Left colon (tissue), 2 donors: ENCODE results near the gene PLOD3. TPM values are rescaled to one million over a fixed set of nuclear protein-coding genes. Genes with fewer than 3 reads are reported as not detected.
"Not testable (repeated sequence)": the region's sequence is repeated elsewhere in the genome, so short reads cannot be mapped to it uniquely, and the experiment has no call there.

ENCODE experiments used
- ATAC-seq: fragments of 200-7000 bp; cut with Tn5 transposase; one replicate; pipeline ENCODE4 v1.9.1; 2020; ENCODE audit warnings: mild to moderate bottlenecking, moderate library complexity
- DNase-seq, 2 donors: peaks; one replicate each; pipeline ENCODE4 v3.0.0-alpha.2; 2020
- intact Hi-C, 2 donors: fragments of 100-400 bp; cut with DNase I in 1 of 2; cut with micrococcal nuclease in 1 of 2; formaldehyde crosslinking; loops; one replicate each; pipeline versions ENCODE4 v1.11.2 to v1.14.0; 2022; cut with DNase I, micrococcal nuclease
- total RNA-seq, 2 donors: library from RNA; stranded (reverse); fragmentation: NEBNext Ultra II Directional; extraction: Animal tissue kit (Norgen Biotek cat#: 25700); gene quantifications; one replicate each; pipeline ENCODE4 v1.2.1, GENCODE V29; 2021
- donor health status: DM: no; HTN: no; CAD: no.
- donor health status: DM: yes; HTN: yes; CAD: no.

Gene PLOD3
- total RNA-seq, 2 donors from 2014 or later: 81.9 to 85.9 TPM

- ATAC-seq, intact Hi-C loops: not testable (repeated sequence)
Observed at GRCh38 chr7:101199522-101199921, 17.9 kb downstream of the PLOD3 start.

GRCh38 chr7:101198476-101198875, 18.9 kb downstream of the PLOD3 start:
- intact Hi-C loops: no loop called here
- ATAC-seq (no peak), DNase-seq (no peak)

More at GRCh38 chr7:101199522-101199921, 17.9 kb downstream of the PLOD3 start:
- DNase-seq: not testable (repeated sequence)

GRCh38 chr7:101197991-101198390, 19.4 kb downstream of the PLOD3 start:
- no peak for DNase-seq
- intact Hi-C loops: no loop called here
- no peak for ATAC-seq

GRCh38 chr7:101195884-101196283, 21.5 kb downstream of the PLOD3 start:
- ATAC-seq (no peak), DNase-seq (no peak)
- intact Hi-C loops: no loop called here

- ATAC-seq: no peak
- intact Hi-C loops: no loop called here
- DNase-seq: no peak
Observed at GRCh38 chr7:101189109-101189508, 28.3 kb downstream of the PLOD3 start.

- ATAC-seq (no peak), DNase-seq (no peak)
- intact Hi-C loops: no loop called here
Observed at GRCh38 chr7:101186844-101187428, 30.4 kb downstream of the PLOD3 start.

- DNase-seq (no peak), ATAC-seq (no peak)
- intact Hi-C loops: no loop called here
Observed at GRCh38 chr7:101186194-101186593, 31.2 kb downstream of the PLOD3 start.

GRCh38 chr7:101185258-101185839, 32.0 kb downstream of the PLOD3 start:
- ATAC-seq (peak; percentile 71), DNase-seq (no peak)
- intact Hi-C loops: no loop called here

GRCh38 chr7:101180130-101180755, 37.1 kb downstream of the PLOD3 start, which contains the start of gene NAT16:
TSS of gene NAT16 (minus strand) at chr7:101180293. CDS start at chr7:101174807, 5,486 bp downstream.
- DNase-seq: no peak
- no peak for ATAC-seq
- intact Hi-C loops: no loop called here

- intact Hi-C loops: no loop called here
- DNase-seq (no peak), ATAC-seq (no peak)
Observed at GRCh38 chr7:101179713-101180112, 37.7 kb downstream of the PLOD3 start.

- DNase-seq (no peak), ATAC-seq (no peak)
- intact Hi-C loops: no loop called here
Observed at GRCh38 chr7:101179117-101179516, 38.3 kb downstream of the PLOD3 start.

- ATAC-seq: no peak
Observed at GRCh38 chr7:101177644-101178043, 39.7 kb downstream of the PLOD3 start.

GRCh38 chr7:101175664-101176063, 41.7 kb downstream of the PLOD3 start:
- DNase-seq (no peak), ATAC-seq (no peak)
- intact Hi-C loops: no loop called here

More at GRCh38 chr7:101177644-101178043, 39.7 kb downstream of the PLOD3 start:
- intact Hi-C loops: no loop called here
- DNase-seq: no peak

GRCh38 chr7:101174322-101174854, 43.0 kb downstream of the PLOD3 start:
- no peak for DNase-seq
- intact Hi-C loops: no loop called here
- ATAC-seq: no peak

- DNase-seq (peak in 1 of 2 donors; percentile 39), ATAC-seq (peak; percentile 55)
Observed at GRCh38 chr7:101173752-101174244, 43.6 kb downstream of the PLOD3 start.

GRCh38 chr7:101172854-101173751, 44.3 kb downstream of the PLOD3 start:
- DNase-seq (peak in 1 of 2 donors; percentile 58), ATAC-seq (peak; percentile 60)
- intact Hi-C loops: no loop called here

More at GRCh38 chr7:101173752-101174244, 43.6 kb downstream of the PLOD3 start:
- intact Hi-C loops: no loop called here

GRCh38 chr7:101172005-101172853, 45.2 kb downstream of the PLOD3 start:
- ATAC-seq (peak; percentile 19), DNase-seq (peak in 1 of 2 donors; percentile 25)
- intact Hi-C loops: no loop called here

GRCh38 chr7:101171442-101171837, 45.9 kb downstream of the PLOD3 start:
- peak in 1 of 2 donors; percentile 21 for DNase-seq
- intact Hi-C loops: no loop called here
- ATAC-seq: no peak
